Rectal smooth muscle tissue (tissue), 1 donor: ENCODE data around the gene GLE1.
"Not testable (repeated sequence)": the region's sequence is repeated elsewhere in the genome, so short reads cannot be mapped to it uniquely, and the experiment has no call there.

Experiments
- H3K27ac ChIP-seq: one replicate; pipeline ENCODE4 v1.7.0; 2013; ENCODE audit warnings: low read depth, low read length, inconsistent platforms
- H3K27me3 ChIP-seq: one replicate; pipeline ENCODE4 v1.7.0; 2013; ENCODE audit warnings: low read length; ENCODE audit not compliant: control insufficient read depth, insufficient read depth
- H3K36me3 ChIP-seq: one replicate; pipeline ENCODE4 v1.7.0; 2013; ENCODE audit warnings: low read length; ENCODE audit not compliant: control insufficient read depth, insufficient read depth
- H3K4me1 ChIP-seq: one replicate; pipeline ENCODE4 v1.7.0; 2013; ENCODE audit warnings: low read length; ENCODE audit not compliant: control insufficient read depth, insufficient read depth
- H3K4me3 ChIP-seq: one replicate; pipeline ENCODE4 v1.7.0; 2013; ENCODE audit warnings: low read length
- H3K9ac ChIP-seq: one replicate; pipeline ENCODE4 v1.7.0; 2013; ENCODE audit warnings: low read length

The GLE1 gene

GRCh38 chr9:128556926-128557634, 52.6 kb downstream of the GLE1 start:
- Histone ChIP-seq H3K27ac (no peak overlapping the region), H3K4me3 (no peak overlapping the region), H3K27me3 (no peaks in the 10 kb centered on the region), H3K36me3 (no peaks in the 10 kb centered on the region), H3K9ac (no peak overlapping the region), H3K4me1 (peaks cover 34% of the 10 kb centered on the region)

GRCh38 chr9:128558431-128559310, 54.2 kb downstream of the GLE1 start:
- Histone ChIP-seq H3K4me1 (peaks cover 34% of the 10 kb centered on the region), H3K4me3 (peak overlapping the region; percentile 36), H3K27ac (peak overlapping the region; percentile 77), H3K27me3 (no peaks in the 10 kb centered on the region), H3K36me3 (no peaks in the 10 kb centered on the region), H3K9ac (peak overlapping the region; percentile 1)

GRCh38 chr9:128565578-128565977, 61.1 kb downstream of the GLE1 start:
- Histone ChIP-seq H3K36me3 (peaks cover 22% of the 10 kb centered on the region), H3K4me1 (no peaks in the 10 kb centered on the region), H3K27ac (no peak overlapping the region), H3K4me3 (no peak overlapping the region), H3K9ac (no peak overlapping the region), H3K27me3 (no peaks in the 10 kb centered on the region)

- no peaks in the 10 kb centered on the region for H3K27me3 ChIP-seq
- H3K4me1 ChIP-seq = no peaks in the 10 kb centered on the region
- H3K9ac ChIP-seq = no peak overlapping the region
- no peak overlapping the region for H3K4me3 ChIP-seq
- H3K27ac ChIP-seq = no peak overlapping the region
- peaks cover 25% of the 10 kb centered on the region for H3K36me3 ChIP-seq
These were observed 64.1 kb downstream of the GLE1 start for GRCh38 chr9:128568470-128569078.

- Histone ChIP-seq H3K27ac (no peak overlapping the region), H3K27me3 (no peaks in the 10 kb centered on the region), H3K4me3 (no peak overlapping the region)
These were observed 71.0 kb downstream of the GLE1 start for GRCh38 chr9:128575469-128575868.

GRCh38 chr9:128575916-128576315, 71.4 kb downstream of the GLE1 start:
- H3K27ac ChIP-seq = no peak overlapping the region
- H3K4me3 ChIP-seq = no peak overlapping the region
- no peaks in the 10 kb centered on the region for H3K4me1 ChIP-seq
- no peaks in the 10 kb centered on the region for H3K27me3 ChIP-seq
- no peak overlapping the region for H3K9ac ChIP-seq
- peaks cover 60% of the 10 kb centered on the region for H3K36me3 ChIP-seq

More at GRCh38 chr9:128575469-128575868, 71.0 kb downstream of the GLE1 start:
- H3K9ac ChIP-seq = no peak overlapping the region
- H3K36me3 ChIP-seq = peaks cover 56% of the 10 kb centered on the region
- H3K4me1 ChIP-seq = no peaks in the 10 kb centered on the region

- Histone ChIP-seq H3K36me3 (peaks cover 69% of the 10 kb centered on the region), H3K27me3 (no peaks in the 10 kb centered on the region), H3K4me1 (no peaks in the 10 kb centered on the region), H3K4me3 (no peak overlapping the region), H3K27ac (no peak overlapping the region), H3K9ac (no peak overlapping the region)
These were observed 72.7 kb downstream of the GLE1 start for GRCh38 chr9:128577206-128577605.

- H3K9ac ChIP-seq = no peak overlapping the region
- no peaks in the 10 kb centered on the region for H3K27me3 ChIP-seq
- no peaks in the 10 kb centered on the region for H3K4me1 ChIP-seq
- H3K4me3 ChIP-seq = no peak overlapping the region
- peaks cover 86% of the 10 kb centered on the region for H3K36me3 ChIP-seq
- no peak overlapping the region for H3K27ac ChIP-seq
These were observed 74.7 kb downstream of the GLE1 start for GRCh38 chr9:128579194-128579593.

GRCh38 chr9:128580731-128581130, 76.2 kb downstream of the GLE1 start:
- H3K4me1 ChIP-seq = no peaks in the 10 kb centered on the region
- no peak overlapping the region for H3K9ac ChIP-seq
- peaks cover 82% of the 10 kb centered on the region for H3K36me3 ChIP-seq
- no peak overlapping the region for H3K27ac ChIP-seq
- H3K4me3 ChIP-seq = no peak overlapping the region
- H3K27me3 ChIP-seq = no peaks in the 10 kb centered on the region

GRCh38 chr9:128585155-128585554, 80.6 kb downstream of the GLE1 start:
- H3K4me3 ChIP-seq, H3K4me1 ChIP-seq: not testable (repeated sequence)
- peaks cover 66% of the 10 kb centered on the region for H3K36me3 ChIP-seq

GRCh38 chr9:128586934-128587333, 82.4 kb downstream of the GLE1 start:
- H3K4me1 ChIP-seq, H3K27ac ChIP-seq, H3K4me3 ChIP-seq, H3K9ac ChIP-seq, H3K27me3 ChIP-seq: not testable (repeated sequence)
- H3K36me3 ChIP-seq = peaks cover 62% of the 10 kb centered on the region

More at GRCh38 chr9:128585155-128585554, 80.6 kb downstream of the GLE1 start:
- not testable (repeated sequence) for H3K9ac ChIP-seq, H3K27me3 ChIP-seq, H3K27ac ChIP-seq

GRCh38 chr9:128587453-128587852, 82.9 kb downstream of the GLE1 start:
- peaks cover 58% of the 10 kb centered on the region for H3K36me3 ChIP-seq
- no peaks in the 10 kb centered on the region for H3K4me1 ChIP-seq
- no peak overlapping the region for H3K9ac ChIP-seq
- no peak overlapping the region for H3K4me3 ChIP-seq
- H3K27ac ChIP-seq = no peak overlapping the region
- no peaks in the 10 kb centered on the region for H3K27me3 ChIP-seq
